HepG2 (cell line): ENCODE data around the gene IRF7. TPM values are rescaled to one million over a fixed set of nuclear protein-coding genes. Genes with fewer than 3 reads are reported as not detected.

Experiments
- AKAP8 ChIP-seq: sonication (generic); formaldehyde crosslinking; IDR thresholded peaks from 2 replicates; pipeline ENCODE4 v1.5.1; 2020; ENCODE audit warnings: mild to moderate bottlenecking, missing genetic modification reagents
- ARID4A ChIP-seq: sonication (generic); formaldehyde crosslinking; IDR thresholded peaks from 2 replicates; pipeline ENCODE4 v1.5.0; 2020; ENCODE audit warnings: mild to moderate bottlenecking, missing genetic modification reagents, borderline replicate concordance
- DMAP1 ChIP-seq: IDR thresholded peaks from 2 replicates; pipeline ENCODE4 v1.6.1; 2016
- ELF1 ChIP-seq: sonication (generic); formaldehyde crosslinking; IDR thresholded peaks from 2 replicates; pipeline ENCODE4 v1.4.0; 2020; ENCODE audit warnings: missing genetic modification reagents
- ELF4 ChIP-seq: sonication (generic); formaldehyde crosslinking; IDR thresholded peaks from 2 replicates; pipeline ENCODE4 v1.5.0; 2020; ENCODE audit warnings: missing genetic modification reagents, mild to moderate bottlenecking, moderate library complexity, borderline replicate concordance
- KLF16 ChIP-seq, 2 experiments: sonication (generic) in 1 of 2; formaldehyde crosslinking in 1 of 2; IDR thresholded peaks; 2 replicates each; pipeline versions ENCODE4 v1.6.1 to v1.8.0; 2016 to 2023; ENCODE audit warnings: missing genetic modification reagents in 2 of 2, missing compliant biosample characterization in 1 of 2
- MATR3 ChIP-seq: sonication (generic); formaldehyde crosslinking; IDR thresholded peaks from 2 replicates; pipeline ENCODE4 v1.4.0; 2020; ENCODE audit warnings: missing genetic modification reagents
- MTA3 ChIP-seq: sonication (generic); formaldehyde crosslinking; IDR thresholded peaks from 2 replicates; pipeline ENCODE4 v1.4.0; 2020; ENCODE audit warnings: missing genetic modification reagents
- PAF1 ChIP-seq: IDR thresholded peaks from 2 replicates; pipeline ENCODE4 v1.6.1; 2016; ENCODE audit warnings: missing genetic modification reagents, missing compliant biosample characterization
- RBFOX2 ChIP-seq: fragments of 200-400 bp; formaldehyde crosslinking; IDR thresholded peaks from 2 replicates; pipeline ENCODE4 v1.6.1; 2017; ENCODE audit warnings: low read depth, mild to moderate bottlenecking, low read length
- RCOR2 ChIP-seq: IDR thresholded peaks from 2 replicates; pipeline ENCODE4 v1.6.1; 2016; ENCODE audit warnings: missing biosample characterization, missing genetic modification reagents
- SMAD1 ChIP-seq: sonication (generic); formaldehyde crosslinking; IDR thresholded peaks from 2 replicates; pipeline ENCODE4 v1.4.0; 2020; ENCODE audit warnings: missing genetic modification reagents, low read depth, mild to moderate bottlenecking, borderline replicate concordance
- TOPORS ChIP-seq: sonication (generic); formaldehyde crosslinking; IDR thresholded peaks from 2 replicates; pipeline ENCODE4 v1.8.0; 2023; ENCODE audit warnings: mild to moderate bottlenecking, missing genetic modification reagents
- YEATS2 ChIP-seq: sonication (generic); formaldehyde crosslinking; IDR thresholded peaks from 2 replicates; pipeline ENCODE4 v1.4.0; 2020; ENCODE audit warnings: missing genetic modification reagents, borderline replicate concordance
- ZBTB7A ChIP-seq: sonication (generic); formaldehyde crosslinking; IDR thresholded peaks from 2 replicates; pipeline ENCODE4 v1.8.0; 2022; ENCODE audit warnings: mild to moderate bottlenecking, missing genetic modification reagents
- ZC3H13 ChIP-seq: sonication (generic); formaldehyde crosslinking; IDR thresholded peaks from 2 replicates; pipeline ENCODE4 v1.8.1; 2023; ENCODE audit warnings: mild to moderate bottlenecking, missing genetic modification reagents, moderate library complexity
- ZNF234 ChIP-seq: sonication (generic); formaldehyde crosslinking; conservative IDR thresholded peaks from 2 replicates; pipeline ENCODE4 v1.5.1; 2020; ENCODE audit warnings: mild to moderate bottlenecking, missing genetic modification reagents
- ZNF441 ChIP-seq: sonication (generic); formaldehyde crosslinking; IDR thresholded peaks from 2 replicates; pipeline ENCODE4 v1.7.0; 2021; ENCODE audit warnings: missing genetic modification reagents, borderline replicate concordance
- ZNF577 ChIP-seq: sonication (generic); formaldehyde crosslinking; IDR thresholded peaks from 2 replicates; pipeline ENCODE4 v1.4.0; 2020; ENCODE audit warnings: mild to moderate bottlenecking, low read depth, missing genetic modification reagents, borderline replicate concordance
- ZNF839 ChIP-seq: sonication (generic); formaldehyde crosslinking; IDR thresholded peaks from 2 replicates; pipeline ENCODE4 v1.4.0; 2020; ENCODE audit warnings: missing genetic modification reagents, mild to moderate bottlenecking, borderline replicate concordance
- polyA plus RNA-seq, 8 experiments: library from polyadenylated mRNA; depleted of rRNA in 3 of 8; stranded (reverse) in 7 of 8; unstranded in 1 of 8; fragments of >200 nt; fragmentation: Illumina TruSeq in 4 of 8; extraction: Trizol in 4 of 8; gene quantifications; 2 replicates each; pipeline versions ENCODE4 v1.2.1 to v1.2.3, GENCODE V29; 2011 to 2016; ENCODE audit warnings: low read depth in 4 of 8, missing spikeins in 1 of 8, mixed read lengths in 1 of 8; ENCODE audit not compliant: insufficient read depth in 1 of 8
- total RNA-seq, 5 experiments: library from RNA; depleted of rRNA; stranded (reverse); fragments of >200 nt; fragmentation: Illumina TruSeq; extraction: Trizol; gene quantifications; 2 replicates each; pipeline ENCODE4 v1.2.3, GENCODE V29; 2016; ENCODE audit warnings: low read depth in 1 of 5
- TF ChIP-seq, protein P1 (sequence below): sonication (generic); formaldehyde crosslinking; IDR thresholded peaks from 2 replicates; pipeline ENCODE4 v1.4.0; 2020; ENCODE audit warnings: missing genetic modification reagents, mild to moderate bottlenecking, borderline replicate concordance
- TF ChIP-seq, protein P2 (sequence below): sonication (generic); formaldehyde crosslinking; IDR thresholded peaks from 2 replicates; pipeline ENCODE4 v1.4.0; 2020; ENCODE audit warnings: mild to moderate bottlenecking, missing genetic modification reagents

Gene IRF7
- total and polyA plus RNA-seq, 2 of the 13 experiments (the other 11 are each of a cell fraction or from before 2014, with no cell fraction given): not detected

- TF ChIP-seq, protein P1, sequence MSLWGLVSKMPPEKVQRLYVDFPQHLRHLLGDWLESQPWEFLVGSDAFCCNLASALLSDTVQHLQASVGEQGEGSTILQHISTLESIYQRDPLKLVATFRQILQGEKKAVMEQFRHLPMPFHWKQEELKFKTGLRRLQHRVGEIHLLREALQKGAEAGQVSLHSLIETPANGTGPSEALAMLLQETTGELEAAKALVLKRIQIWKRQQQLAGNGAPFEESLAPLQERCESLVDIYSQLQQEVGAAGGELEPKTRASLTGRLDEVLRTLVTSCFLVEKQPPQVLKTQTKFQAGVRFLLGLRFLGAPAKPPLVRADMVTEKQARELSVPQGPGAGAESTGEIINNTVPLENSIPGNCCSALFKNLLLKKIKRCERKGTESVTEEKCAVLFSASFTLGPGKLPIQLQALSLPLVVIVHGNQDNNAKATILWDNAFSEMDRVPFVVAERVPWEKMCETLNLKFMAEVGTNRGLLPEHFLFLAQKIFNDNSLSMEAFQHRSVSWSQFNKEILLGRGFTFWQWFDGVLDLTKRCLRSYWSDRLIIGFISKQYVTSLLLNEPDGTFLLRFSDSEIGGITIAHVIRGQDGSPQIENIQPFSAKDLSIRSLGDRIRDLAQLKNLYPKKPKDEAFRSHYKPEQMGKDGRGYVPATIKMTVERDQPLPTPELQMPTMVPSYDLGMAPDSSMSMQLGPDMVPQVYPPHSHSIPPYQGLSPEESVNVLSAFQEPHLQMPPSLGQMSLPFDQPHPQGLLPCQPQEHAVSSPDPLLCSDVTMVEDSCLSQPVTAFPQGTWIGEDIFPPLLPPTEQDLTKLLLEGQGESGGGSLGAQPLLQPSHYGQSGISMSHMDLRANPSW (CRISPR knock-in tag): no peak
- TF ChIP-seq DMAP1: no peak
- peak; percentile 53; the same call in 1 of the 2 replicates for TF ChIP-seq PAF1 (CRISPR knock-in tag)
- TF ChIP-seq ELF4 (CRISPR knock-in tag): no peak
- TF ChIP-seq SMAD1 (CRISPR knock-in tag): peak; percentile 48; the same call in 1 of the 2 replicates
- TF ChIP-seq MATR3 (CRISPR knock-in tag): no peak
- TF ChIP-seq ARID4A (CRISPR knock-in tag): peak; percentile 46; the same call in 1 of the 2 replicates
- no peak for TF ChIP-seq ELF1 (CRISPR knock-in tag)
- peak; percentile 59 for TF ChIP-seq RBFOX2
- no peak for TF ChIP-seq ZNF234 (CRISPR knock-in tag)
- peak; percentile 75; the same call in 1 of the 2 replicates for TF ChIP-seq ZBTB7A
- TF ChIP-seq RCOR2 (CRISPR knock-in tag): no peak
- no peak for TF ChIP-seq YEATS2 (CRISPR knock-in tag)
- no peak for TF ChIP-seq ZNF577
- TF ChIP-seq AKAP8 (CRISPR knock-in tag): peak; percentile 98
- TF ChIP-seq ZNF441: no peak
- TF ChIP-seq ZC3H13 (CRISPR knock-in tag): peak; percentile 96
- TF ChIP-seq MTA3 (CRISPR knock-in tag): no peak
- 0 out of 2 replicates have a peak, but pooled peaks have one; percentile 70 for TF ChIP-seq ZNF839
- TF ChIP-seq KLF16 (CRISPR knock-in tag; IDR thresholded peaks at IDR 0.05): no peak
- TF ChIP-seq, protein P2, sequence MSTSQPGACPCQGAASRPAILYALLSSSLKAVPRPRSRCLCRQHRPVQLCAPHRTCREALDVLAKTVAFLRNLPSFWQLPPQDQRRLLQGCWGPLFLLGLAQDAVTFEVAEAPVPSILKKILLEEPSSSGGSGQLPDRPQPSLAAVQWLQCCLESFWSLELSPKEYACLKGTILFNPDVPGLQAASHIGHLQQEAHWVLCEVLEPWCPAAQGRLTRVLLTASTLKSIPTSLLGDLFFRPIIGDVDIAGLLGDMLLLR (CRISPR knock-in tag): 0 out of 2 replicates have a peak, but pooled peaks have one; percentile 49
- no peak for TF ChIP-seq TOPORS
Measured at GRCh38 chr11:565921-566509, 49.7 kb downstream of the IRF7 start (continued).
